HG03159 (cell line): Measurements from ENCODE around the gene LZIC.
A peak's percentile ranks its signal among the peaks of the same experiment; 100 is the strongest.

ENCODE experiments used
- ATAC-seq: cut with Tn5 transposase; IDR thresholded peaks from one replicate; pipeline ENCODE4 v1.9.1; 2021; ENCODE audit warnings: mild to moderate bottlenecking, moderate library complexity; ENCODE audit not compliant: unreplicated experiment

Gene LZIC

DNA sequence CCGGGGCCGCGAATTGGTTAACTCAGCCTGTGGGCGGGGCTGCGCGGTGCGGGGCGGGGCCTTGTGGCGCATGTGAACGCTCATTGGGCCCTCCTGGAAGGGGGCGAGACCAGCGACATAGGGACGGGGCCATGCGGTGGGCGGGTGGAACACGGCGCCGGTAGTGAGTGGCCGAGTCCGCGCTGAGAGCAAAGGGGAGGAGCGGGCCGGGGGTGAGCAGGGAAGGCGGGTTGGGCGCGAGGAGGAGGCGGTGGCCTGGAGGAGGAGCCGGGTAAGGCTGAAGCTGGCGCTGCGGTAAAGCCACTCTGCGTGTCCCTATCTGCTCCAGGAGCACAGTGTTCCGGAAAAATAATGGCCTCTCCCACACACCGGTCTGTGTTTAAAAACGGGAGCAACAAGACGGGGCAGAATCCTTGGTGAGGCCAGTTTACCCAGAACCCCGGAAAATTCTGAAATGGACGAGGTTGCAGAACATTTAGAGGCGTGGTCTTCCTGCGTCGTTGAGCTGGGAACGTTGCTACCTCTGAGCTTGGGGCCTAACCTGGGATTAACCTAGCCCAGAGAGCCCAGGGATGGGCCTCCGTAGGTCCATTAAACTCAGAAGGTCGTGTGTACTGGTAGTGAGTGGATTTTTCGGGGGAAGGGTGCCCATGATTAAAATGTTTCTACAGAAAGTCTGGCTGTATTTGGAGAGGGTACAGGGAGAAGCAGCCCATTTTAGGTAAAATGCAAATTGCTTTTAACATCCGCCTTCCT, 32.6 kb downstream of the LZIC start:
- ATAC-seq = peak; percentile 94

DNA sequence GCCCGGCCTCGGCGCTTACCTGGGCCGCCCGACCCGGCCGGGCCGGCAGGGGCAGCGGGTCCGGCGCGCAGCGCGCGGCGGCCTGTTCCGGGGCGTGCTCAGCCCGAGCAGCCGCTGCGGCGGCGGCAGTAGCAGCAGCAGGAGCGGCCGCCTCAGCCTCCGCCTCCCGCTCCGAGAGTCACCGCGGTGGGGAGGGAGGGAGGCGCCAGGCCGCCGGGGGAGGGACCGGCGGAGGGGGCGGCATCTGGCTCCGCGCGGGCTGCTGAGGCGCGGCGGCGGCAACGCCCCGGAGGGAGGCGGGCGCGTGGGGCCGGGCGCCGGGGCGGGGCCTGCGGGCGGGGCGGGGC, 33.1 kb downstream of the LZIC start, which contains the start of gene CTNNBIP1:
Gene CTNNBIP1 (minus strand): TSS at position 194 of the 347 bp plus-strand sequence. CDS start 38,205 bp downstream, outside the sequence.
- ATAC-seq = peak; percentile 75

DNA sequence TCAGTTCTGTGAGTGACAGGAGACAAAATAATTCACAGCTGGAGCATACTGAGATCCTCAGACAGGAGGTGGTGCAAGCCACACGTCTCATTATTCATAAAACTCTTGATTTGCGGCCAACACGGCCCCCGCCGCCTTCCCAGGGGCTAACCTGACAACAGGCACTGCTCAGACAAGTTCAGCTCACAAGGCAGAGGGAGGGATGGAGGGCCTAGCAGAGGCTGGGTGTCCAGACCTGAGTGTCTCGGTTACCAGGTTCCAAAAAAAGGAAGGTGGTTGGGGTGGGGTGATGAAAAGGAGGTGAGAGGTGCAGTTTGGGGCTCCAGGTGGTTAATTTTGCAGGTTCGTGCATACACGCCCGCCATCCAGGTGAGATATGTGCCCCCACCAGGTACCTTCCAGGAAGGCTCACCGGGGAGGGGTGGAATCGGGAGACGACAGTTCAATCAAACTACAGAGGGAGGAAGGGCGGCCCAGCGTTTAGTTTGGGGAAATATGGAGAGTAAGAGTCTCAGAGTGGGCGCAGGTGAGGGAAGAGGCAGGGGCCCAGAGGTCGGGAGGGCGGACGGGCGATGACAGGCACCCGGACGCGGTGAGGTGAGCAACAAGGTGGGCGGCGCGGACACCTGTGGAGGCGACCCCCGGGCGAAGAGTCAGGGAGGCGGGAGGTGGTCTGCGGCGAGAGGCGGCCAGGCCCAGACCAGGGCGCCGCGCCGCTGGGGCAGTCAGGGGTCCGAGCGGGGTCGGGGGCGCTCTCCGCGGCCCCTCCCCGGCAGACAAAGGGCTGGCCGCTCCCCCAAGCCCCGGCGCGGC, 33.8 kb downstream of the LZIC start:
- peak; percentile 4 for ATAC-seq

DNA sequence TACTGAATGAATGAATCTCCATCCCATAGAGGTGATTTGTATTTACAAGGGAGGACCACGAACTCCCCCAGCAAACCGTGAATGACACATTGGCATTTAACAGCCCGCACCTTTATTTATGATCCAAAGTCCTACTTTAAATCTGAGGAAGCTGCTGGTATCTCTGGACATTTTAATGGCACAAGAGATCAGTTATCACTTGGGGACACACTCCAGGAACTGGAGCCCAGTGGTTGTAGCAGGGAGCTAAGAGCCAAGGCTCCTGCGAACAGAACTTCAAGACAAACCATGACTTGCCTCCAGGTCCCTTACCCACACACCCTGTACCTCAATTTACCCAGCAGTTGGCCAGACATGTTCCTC, 34.3 kb downstream of the LZIC start:
- ATAC-seq = no peak

DNA sequence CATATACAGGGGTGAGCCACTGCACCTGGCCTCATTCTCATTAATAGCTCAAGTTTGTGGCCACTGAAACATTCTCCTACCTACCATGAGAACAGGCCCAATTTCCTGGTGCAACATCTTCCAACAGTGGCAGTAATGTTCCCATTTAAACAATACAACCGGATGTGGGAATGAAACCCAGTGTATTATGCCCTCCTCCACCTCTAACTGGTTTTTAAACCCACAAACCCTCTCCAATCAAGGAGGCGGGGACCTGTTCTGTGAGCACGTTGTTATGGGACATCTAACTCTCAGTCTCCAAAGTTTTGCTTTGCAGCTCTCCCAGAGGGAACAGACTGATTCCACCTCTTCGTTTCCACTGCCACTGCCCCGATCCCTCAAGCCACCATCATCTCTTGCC, 35.8 kb downstream of the LZIC start:
- ATAC-seq = no peak

DNA sequence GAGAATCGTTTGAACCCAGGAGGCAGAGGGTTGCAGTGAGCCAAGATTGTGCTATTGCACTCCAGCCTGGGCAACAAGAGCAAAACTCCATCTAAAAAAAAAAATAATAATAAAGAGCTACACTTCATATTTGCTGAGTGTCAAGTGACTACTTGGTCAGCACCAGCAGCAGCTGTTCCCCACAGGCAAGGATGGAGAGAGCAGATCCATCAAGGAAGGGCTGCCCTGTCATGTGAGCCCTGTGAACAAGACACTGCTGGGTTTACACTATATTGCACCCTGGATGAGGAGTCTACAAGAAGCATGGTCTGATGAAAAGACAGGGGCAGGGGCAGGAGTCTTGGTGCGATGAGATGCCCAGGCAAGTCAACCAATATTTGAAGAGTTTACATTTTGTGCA, 36.7 kb downstream of the LZIC start:
- ATAC-seq = no peak

DNA sequence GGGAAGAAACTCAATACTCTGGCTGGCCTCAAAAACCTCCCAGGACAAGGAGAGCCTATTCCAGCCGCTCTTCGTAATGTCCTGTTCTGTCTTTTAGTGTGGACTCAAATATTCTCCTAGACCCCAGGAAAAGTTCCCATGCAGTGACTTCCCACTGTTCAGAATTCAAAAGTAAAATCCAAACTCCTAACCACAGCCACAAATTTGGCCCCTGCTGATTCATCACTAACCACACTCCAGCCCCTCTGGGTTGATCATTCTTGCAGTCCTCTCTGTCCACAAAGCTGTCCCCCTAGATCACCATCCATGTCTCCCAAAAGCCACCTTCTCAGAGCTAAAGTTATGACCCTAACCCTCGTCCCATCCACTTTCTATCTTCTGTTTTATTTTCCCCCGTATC, 38.2 kb downstream of the LZIC start:
- ATAC-seq = no peak

DNA sequence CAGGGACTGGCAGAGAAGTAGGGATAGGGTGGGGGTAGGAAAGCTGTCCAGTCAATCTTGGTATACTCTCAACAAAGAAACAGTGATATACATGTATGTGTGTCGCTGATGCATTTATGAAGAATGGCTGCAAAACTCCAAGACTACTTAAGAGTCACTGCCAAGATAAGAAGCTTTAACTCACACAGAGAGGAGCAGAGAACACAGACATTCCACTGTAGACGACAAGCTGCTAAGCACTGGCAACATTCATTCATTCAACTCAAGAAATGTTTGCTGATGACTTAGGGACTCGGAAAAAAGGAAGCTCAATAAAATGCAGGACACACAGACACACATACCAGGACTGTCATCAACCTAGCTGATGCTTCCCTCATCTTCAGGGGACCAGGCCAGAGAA, 38.6 kb downstream of the LZIC start:
- ATAC-seq = no peak

DNA sequence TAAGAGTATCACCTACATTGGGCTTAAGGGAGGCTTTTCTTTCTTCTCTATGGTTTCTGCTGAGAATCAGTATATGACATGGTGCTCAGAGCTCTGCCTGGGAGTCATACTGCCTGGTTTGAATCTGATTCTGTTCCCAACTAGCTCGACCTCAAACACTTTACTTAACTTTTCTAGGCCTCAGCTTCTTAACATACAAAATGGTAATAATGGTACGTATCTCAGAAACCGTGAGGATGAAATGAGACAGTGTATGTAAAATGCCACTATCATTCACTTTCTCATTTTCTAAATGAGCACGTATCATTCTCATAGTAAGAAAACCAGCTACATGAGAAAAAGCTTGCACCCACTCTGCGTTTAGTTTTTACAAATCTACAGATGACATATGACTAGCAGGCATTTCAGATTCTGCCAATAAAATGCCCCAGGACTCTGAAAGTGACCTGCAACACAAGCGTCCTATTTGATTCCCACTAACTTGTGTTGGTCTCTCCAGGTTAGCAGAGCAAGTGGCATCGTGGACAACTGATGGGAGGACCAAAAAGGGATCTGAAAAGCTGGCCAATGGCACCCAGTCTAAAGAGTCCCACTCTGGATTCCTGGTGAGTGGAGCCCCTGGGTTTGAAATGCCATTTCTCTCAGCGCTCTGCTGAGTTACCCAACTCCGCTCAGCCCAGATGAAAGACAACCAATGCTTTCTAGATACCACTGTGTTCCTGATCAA, 39.2 kb downstream of the LZIC start:
- no peak for ATAC-seq

DNA sequence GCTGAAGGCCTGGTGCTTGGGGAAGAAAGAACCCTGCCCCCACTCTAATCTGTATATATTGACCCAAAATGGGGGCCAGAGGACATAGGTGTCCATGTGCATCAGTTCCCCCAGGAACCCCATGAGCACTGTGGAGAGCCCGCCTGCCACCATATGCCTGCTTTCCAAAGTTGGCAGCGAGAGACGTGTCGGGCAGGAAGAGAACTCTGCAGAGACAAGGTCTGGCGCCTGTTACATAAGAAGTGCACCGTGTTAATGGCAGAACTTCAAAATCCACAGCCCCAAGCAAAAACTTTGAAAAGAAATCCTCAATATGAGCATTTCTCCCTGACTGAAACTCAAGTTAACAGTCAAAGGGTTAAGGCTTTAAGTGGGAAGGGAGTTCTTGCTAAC, 41.1 kb downstream of the LZIC start:
- no peak for ATAC-seq

DNA sequence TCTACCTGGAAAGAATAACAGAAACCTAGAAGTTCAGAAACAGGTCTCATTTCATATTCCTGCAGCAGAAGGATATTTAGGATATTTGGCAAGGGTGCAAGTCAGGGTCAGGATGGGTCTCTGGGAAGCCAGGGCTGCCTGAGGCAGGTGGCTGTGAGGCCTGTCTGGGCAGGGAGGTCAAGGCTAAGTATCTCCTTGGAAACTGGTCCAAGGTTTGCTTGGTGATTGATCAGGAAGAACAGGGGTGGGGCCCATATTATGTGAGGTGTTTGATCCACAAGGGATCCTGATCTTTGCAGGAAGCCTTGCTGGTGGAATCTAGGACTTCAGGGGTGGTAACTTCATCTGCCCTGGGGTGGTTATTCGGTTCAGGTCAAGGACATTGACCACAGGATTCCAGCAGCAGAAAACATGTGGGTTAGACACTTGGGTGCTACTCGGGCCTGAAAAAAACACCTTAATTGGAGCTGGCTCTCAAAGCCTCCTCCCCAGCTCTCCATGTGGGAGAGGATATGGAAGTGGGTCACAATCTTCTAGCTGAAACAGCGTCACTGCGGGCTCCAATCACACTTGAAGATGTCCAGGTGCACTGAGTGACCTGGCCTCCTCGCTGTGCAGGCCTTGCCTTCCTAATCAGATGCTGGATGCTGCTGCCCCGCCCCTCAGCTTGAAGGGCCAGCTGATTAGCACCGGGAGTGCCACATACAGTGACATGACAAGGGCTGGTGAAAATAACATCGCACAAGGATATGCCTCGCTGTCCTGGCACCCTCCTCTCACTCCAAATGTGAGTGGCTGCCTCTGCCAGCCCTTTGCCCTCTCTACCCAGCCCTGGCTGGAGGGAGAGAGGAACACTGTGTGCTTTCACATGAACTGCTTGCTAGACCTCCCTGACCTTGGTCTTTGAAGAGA, 41.8 kb downstream of the LZIC start:
- ATAC-seq = no peak

DNA sequence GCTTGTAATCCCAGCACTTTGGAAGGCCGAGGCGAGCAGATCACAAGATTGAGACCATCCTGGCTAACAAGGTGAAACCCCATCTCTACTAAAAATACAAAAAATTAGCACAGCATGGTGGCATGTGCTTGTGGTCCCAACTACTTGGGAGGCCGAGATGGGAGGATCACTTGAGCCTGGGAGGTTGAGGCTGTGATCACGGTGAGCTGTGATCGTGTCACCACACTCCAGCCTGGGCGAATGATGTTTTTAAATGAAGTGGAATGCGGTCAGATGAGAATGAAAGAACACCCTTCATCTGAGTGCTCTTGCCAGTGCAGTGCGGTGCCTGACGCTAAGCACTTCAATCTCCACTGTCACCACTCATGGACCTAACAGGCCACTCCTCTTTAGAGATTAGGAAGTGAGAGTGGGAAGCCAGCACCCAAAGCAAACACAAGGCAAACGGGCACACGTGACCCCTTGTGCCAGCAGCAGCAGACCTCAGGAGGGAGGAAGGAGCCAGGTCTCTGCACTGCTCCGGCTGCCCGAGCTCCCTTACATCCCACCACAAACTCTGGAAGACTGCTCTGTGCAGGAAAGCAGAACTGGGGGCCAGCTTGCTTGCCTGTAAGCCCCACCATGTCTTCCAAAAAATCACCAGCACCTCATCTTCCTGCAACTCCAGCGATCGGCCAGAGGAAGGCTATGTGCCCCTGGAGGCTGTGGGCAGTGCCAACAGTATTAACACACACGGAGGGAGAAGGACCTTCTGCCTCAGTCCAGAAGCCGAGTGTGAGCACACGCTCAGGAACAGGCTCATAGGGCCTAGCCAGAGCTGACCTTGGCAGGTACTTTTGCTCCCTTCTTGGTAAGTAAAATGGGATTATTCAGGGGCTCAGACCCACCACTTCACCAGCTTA, 42.8 kb downstream of the LZIC start:
- no peak for ATAC-seq

DNA sequence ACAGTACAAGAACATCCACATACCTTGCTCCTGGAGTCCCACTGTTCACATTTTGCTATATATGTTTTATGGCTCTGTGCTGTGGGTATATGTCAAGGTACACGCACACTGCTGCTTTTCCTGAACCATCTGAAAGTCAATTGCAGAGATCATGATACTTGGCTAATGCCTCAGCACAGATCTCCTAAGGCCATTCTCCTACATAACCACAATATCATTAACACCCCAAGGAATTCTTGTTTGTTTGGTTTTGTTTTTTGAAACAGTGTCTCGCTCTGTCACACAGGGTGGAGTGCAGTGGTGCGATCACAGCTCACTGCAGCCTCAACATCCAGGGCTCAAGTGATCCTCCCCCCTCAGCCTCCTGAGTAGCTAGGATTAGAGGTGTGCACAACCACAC, 49.1 kb downstream of the LZIC start:
- ATAC-seq = no peak

DNA sequence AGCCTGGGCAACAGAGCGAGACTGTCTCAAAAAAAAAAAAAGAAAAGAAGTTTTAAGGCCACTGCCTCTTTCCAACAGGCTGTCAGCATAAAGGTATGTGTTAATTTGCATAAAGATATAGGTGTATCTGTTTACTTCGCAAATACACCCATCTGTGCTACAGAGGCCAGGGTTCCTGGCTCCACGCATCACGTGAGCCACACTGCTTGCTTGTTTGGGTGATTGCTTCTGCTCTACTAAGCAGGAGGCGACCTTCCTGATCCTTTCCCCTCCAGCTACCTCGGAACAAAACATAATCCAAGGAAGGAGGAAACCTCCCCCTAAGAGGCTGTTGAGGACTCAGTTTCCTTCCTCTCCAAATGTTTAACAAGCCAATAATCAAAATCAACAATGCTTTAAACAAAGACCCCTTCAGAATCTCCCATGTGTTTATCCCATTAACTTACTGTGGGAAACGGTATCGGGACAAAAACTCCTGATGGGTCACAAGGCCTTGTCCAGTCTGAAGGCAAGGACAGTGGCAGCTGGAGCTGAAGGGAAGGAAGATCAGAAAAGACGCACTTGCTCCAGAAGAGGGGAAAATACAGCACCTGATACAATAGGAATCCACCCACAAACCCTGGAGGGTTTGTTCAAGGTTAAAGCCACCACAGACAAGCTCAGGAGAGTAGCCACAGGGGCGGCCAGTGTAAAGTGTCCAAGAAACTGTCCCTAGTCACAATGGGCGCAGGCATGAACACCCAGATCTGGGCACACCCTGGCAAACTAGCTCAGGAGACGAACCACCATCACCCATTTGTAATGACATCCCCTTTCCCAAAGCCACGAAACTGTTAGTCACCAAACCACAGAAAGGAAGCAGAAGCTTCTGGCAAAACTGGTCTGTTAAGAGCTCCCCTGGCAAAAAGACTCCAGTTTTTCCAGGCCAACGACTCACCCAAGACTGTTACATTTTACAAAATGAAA, 50.3 kb downstream of the LZIC start:
- no peak for ATAC-seq

DNA sequence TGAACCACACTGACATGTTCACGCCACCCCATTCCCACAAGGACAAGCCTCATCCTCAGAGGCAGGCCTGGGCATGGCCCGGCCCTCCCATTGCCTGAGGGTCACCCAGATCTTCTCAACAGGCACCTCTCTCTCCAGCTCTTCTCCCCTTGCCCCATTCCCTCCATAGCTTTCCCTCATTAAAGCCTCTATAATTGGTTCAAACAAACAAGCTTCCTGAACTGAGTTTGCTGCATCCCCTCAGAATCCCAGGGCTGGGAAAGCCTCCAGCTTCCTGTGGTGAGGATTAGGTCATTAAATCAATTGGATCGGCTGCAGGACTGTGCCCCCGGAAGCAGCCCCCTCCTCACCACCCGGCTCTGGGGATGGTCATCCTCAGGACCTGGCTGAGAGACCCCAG, 52.0 kb downstream of the LZIC start:
- no peak for ATAC-seq

DNA sequence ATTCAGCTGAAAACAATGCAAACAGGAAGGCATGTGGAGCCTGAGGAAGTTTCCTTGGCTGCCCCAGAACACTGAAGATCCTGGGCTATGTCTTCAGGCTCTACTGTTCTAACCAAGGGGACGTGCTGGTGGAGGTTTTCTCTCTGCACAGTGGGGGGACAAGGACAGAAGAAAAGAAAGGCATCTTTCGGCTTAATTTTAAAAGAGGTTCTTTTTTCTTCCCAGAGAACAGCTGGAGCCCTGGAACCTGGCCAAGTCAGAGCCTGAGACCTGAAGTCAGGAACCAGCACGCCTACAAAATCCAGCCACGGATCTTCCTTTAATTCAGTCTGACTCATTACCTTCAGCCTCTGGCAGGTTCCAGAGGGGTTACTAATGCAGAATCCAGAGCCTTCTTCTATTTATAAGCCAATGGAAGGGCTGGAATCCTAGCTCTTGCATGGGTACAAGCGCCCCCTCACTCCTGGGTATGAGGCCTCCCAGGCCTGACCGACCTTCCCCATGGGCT, 52.9 kb downstream of the LZIC start:
- ATAC-seq = no peak

DNA sequence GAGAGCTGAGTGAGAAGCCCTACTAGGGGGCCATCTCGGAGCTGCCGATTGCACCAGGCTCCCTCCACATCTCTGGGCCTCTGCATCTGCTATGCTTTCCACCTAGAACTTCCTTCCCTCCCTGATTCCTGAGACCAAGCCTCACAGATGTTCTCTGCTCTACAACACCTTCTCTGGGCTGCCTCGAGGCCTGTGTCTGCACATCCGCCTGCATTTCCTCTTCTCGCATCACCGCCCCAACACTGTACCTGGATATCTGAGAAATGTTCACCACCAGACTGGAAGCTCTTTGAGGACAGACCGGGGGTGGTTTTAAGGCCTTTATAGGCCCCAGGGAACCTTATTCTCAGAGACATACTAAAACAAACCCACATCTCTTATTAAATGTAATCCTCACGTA, 53.8 kb downstream of the LZIC start:
- no peak for ATAC-seq

DNA sequence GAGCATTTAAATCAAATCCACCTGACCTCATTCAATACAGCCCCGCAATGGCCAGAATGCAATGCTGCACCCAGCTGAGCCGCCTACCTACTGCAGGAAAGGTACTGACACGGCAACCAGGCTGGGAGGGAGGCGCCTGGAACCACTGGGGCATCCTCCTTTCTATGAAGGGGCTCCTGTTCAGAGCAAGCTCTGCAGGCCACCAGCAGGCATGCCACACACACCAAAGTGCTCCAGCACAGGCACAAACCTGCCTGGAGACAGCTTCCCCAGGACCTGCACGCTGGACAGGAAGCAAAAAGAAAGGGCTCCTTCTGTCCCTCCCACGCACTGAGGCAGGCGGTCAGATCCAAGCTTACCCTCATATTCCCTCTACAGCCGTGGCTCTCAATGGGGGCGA, 54.3 kb downstream of the LZIC start:
- ATAC-seq = no peak
